HepG2 (cell line): ENCODE measurements around the gene KRTAP12-3. TPM values are rescaled to one million over a fixed set of nuclear protein-coding genes. Genes with fewer than 3 reads are reported as not detected.

Experiments used
- ASH2L ChIP-seq: fragments of 300-600, 200-600 bp; sonication (generic); IDR thresholded peaks from 2 replicates; pipeline ENCODE4 v1.7.0; 2017; ENCODE audit warnings: low read depth, mild to moderate bottlenecking, moderate library complexity, mixed read lengths, low read length; ENCODE audit not compliant: insufficient read length
- FOXK2 ChIP-seq: fragments of 450-650 bp; IDR thresholded peaks from 2 replicates; pipeline ENCODE4 v1.6.1; 2016
- GABPB1 ChIP-seq: IDR thresholded peaks from 2 replicates; pipeline ENCODE4 v1.6.1; 2016; ENCODE audit warnings: mild to moderate bottlenecking, missing genetic modification reagents, moderate library complexity, missing compliant biosample characterization
- HDAC1 ChIP-seq: sonication (generic); formaldehyde crosslinking; IDR thresholded peaks from 2 replicates; pipeline ENCODE4 v1.5.1; 2020; ENCODE audit warnings: mild to moderate bottlenecking, missing genetic modification reagents
- HNRNPLL ChIP-seq: fragments of 200-400 bp; formaldehyde crosslinking; IDR thresholded peaks from 2 replicates; pipeline ENCODE4 v1.6.1; 2017; ENCODE audit warnings: mild to moderate bottlenecking, low read depth, low read length; ENCODE audit not compliant: poor library complexity, severe bottlenecking
- KAT8 ChIP-seq: IDR thresholded peaks from 2 replicates; pipeline ENCODE4 v1.6.1; 2016; ENCODE audit warnings: missing genetic modification reagents, missing compliant biosample characterization
- MED13 ChIP-seq: sonication (generic); formaldehyde crosslinking; IDR thresholded peaks from 2 replicates; pipeline ENCODE4 v1.5.0; 2020; ENCODE audit warnings: missing genetic modification reagents
- RARA ChIP-seq: IDR thresholded peaks from 2 replicates; pipeline ENCODE4 v1.6.1; 2016; ENCODE audit warnings: missing genetic modification reagents, missing compliant biosample characterization
- SALL1 ChIP-seq: sonication (generic); formaldehyde crosslinking; IDR thresholded peaks from 2 replicates; pipeline ENCODE4 v1.8.0; 2022; ENCODE audit warnings: mild to moderate bottlenecking, missing genetic modification reagents
- SUZ12 ChIP-seq: fragments of 150-350 bp; IDR thresholded peaks from 2 replicates; pipeline ENCODE4 v1.6.1; 2014; ENCODE audit warnings: low read depth, low read length
- TBX2 ChIP-seq: sonication (generic); formaldehyde crosslinking; IDR thresholded peaks from 2 replicates; pipeline ENCODE4 v1.5.0; 2020; ENCODE audit warnings: missing genetic modification reagents, mild to moderate bottlenecking, borderline replicate concordance
- TEAD2 ChIP-seq: sonication (generic); formaldehyde crosslinking; IDR thresholded peaks from 2 replicates; pipeline ENCODE4 v1.9.0; 2021; ENCODE audit warnings: missing genetic modification reagents
- ZNF143 ChIP-seq: sonication (generic); formaldehyde crosslinking; IDR thresholded peaks from 2 replicates; pipeline ENCODE4 v1.4.0; 2020; ENCODE audit warnings: missing genetic modification reagents
- ZNF260 ChIP-seq: sonication (generic); formaldehyde crosslinking; IDR thresholded peaks from 2 replicates; pipeline ENCODE4 v1.4.0; 2020; ENCODE audit warnings: missing genetic modification reagents, low read depth, mild to moderate bottlenecking, borderline replicate concordance
- ZNF501 ChIP-seq: sonication (generic); formaldehyde crosslinking; IDR thresholded peaks from 2 replicates; pipeline ENCODE4 v1.5.1; 2020; ENCODE audit warnings: mild to moderate bottlenecking, moderate library complexity, missing genetic modification reagents
- ZNF703 ChIP-seq: sonication (generic); formaldehyde crosslinking; IDR thresholded peaks from 2 replicates; pipeline ENCODE4 v1.5.1; 2020; ENCODE audit warnings: missing genetic modification reagents, mild to moderate bottlenecking, moderate library complexity, borderline replicate concordance
- ZNF850 ChIP-seq: sonication (generic); formaldehyde crosslinking; conservative IDR thresholded peaks from 2 replicates; pipeline ENCODE4 v1.9.0; 2021; ENCODE audit warnings: mild to moderate bottlenecking, missing genetic modification reagents
- polyA plus RNA-seq, 8 experiments: library from polyadenylated mRNA; depleted of rRNA in 3 of 8; stranded (reverse) in 7 of 8; unstranded in 1 of 8; fragments of >200 nt; fragmentation: Illumina TruSeq in 4 of 8; extraction: Trizol in 4 of 8; gene quantifications; 2 replicates each; pipeline versions ENCODE4 v1.2.1 to v1.2.3, GENCODE V29; 2011 to 2016; ENCODE audit warnings: low read depth in 4 of 8, missing spikeins in 1 of 8, mixed read lengths in 1 of 8; ENCODE audit not compliant: insufficient read depth in 1 of 8
- total RNA-seq, 5 experiments: library from RNA; depleted of rRNA; stranded (reverse); fragments of >200 nt; fragmentation: Illumina TruSeq; extraction: Trizol; gene quantifications; 2 replicates each; pipeline ENCODE4 v1.2.3, GENCODE V29; 2016; ENCODE audit warnings: low read depth in 1 of 5
- TF ChIP-seq, protein P1 (sequence below): sonication (generic); formaldehyde crosslinking; IDR thresholded peaks from 2 replicates; pipeline ENCODE4 v1.5.1; 2020; ENCODE audit warnings: missing genetic modification reagents, mild to moderate bottlenecking, borderline replicate concordance
- TF ChIP-seq, protein P2 (sequence below): sonication (generic); formaldehyde crosslinking; IDR thresholded peaks from 2 replicates; pipeline ENCODE4 v1.4.0; 2020; ENCODE audit warnings: missing genetic modification reagents
- TF ChIP-seq, protein P3 (sequence below), 2 experiments: sonication (generic) in 1 of 2; formaldehyde crosslinking in 1 of 2; IDR thresholded peaks; 2 replicates each; pipeline versions ENCODE4 v1.5.1 to v1.6.1; 2011 to 2020; ENCODE audit warnings: borderline replicate concordance in 1 of 2, low read depth in 1 of 2, low read length in 1 of 2, mild to moderate bottlenecking in 1 of 2, missing genetic modification reagents in 1 of 2, moderate library complexity in 1 of 2
- TF ChIP-seq, protein P4 (sequence below): sonication (generic); formaldehyde crosslinking; conservative IDR thresholded peaks from 2 replicates; pipeline ENCODE4 v1.5.0; 2020; ENCODE audit warnings: missing genetic modification reagents

Gene KRTAP12-3
- total and polyA plus RNA-seq, 2 of the 13 experiments (the other 11 are each of a cell fraction or from before 2014, with no cell fraction given) = not detected

DNA sequence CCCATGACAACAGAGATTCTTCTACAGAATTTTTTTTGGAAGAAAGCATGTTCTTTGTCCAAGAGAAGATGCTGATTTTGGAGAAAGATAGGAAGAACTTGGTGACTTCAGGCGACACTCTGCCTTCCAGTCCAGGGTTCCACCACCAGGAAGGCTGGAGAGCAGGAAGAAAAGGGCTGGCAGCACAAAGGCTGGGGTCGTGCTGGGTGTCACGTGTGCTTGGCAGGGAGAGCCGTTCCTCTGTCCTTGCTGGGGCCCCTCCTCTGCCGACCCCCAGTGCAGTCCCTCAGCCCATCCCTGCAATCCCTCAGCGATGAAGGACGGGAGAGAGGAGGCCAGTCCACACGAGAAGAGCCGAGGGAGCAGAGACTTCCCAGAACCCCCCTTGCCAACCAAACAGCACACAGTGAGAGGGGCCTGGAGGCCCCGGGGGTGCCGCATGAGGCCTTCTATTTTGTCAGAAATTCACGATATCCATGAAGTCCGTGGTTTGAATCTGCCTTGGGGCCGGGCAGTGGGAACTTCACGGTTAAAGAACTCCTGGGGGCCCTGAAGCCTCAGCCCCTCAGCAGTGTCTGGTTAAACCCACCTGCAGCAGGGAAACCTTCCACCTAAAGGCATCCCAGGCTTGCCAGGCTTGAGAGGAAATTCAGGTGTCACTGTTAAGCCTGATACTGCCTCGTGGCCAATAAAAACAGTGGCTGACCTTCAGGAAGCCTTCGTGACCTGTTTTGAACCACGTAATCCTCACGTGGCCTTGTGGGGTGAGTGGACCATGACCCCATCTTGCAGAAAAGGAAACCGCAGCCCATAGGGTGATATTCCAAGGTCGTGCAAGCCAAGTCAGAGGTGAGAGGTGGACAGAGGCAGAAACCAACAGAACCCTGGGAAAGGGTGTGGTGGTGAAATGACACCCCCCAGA, 42.6 kb downstream of the KRTAP12-3 start (continued):
- peak; percentile 96 for TF ChIP-seq SALL1 (CRISPR knock-in tag)
- no peak for TF ChIP-seq TEAD2 (CRISPR knock-in tag)
- no peak; the same call in 1 of the 2 replicates for TF ChIP-seq HDAC1 (CRISPR knock-in tag)
- TF ChIP-seq ZNF260 (CRISPR knock-in tag) = no peak
- TF ChIP-seq, protein P1, sequence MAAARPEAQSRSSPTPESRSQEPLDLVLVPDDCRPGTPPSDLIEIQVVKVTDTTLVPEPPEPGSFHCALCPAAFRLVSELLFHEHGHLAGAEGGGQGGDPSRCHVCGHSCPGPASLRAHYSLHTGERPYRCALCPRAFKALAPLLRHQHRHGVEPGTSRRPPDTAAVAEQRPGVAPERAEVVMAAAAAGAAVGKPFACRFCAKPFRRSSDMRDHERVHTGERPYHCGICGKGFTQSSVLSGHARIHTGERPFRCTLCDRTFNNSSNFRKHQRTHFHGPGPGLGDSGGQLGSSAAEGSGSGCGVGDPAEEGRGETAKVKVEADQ = no peak
- TF ChIP-seq, protein P2, sequence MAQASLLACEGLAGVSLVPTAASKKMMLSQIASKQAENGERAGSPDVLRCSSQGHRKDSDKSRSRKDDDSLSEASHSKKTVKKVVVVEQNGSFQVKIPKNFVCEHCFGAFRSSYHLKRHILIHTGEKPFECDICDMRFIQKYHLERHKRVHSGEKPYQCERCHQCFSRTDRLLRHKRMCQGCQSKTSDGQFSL (CRISPR knock-in tag) = no peak
- TF ChIP-seq TBX2 (CRISPR knock-in tag) = peak; percentile 91
- peak; percentile 49 for TF ChIP-seq ZNF143 (CRISPR knock-in tag)
- TF ChIP-seq, protein P3, sequence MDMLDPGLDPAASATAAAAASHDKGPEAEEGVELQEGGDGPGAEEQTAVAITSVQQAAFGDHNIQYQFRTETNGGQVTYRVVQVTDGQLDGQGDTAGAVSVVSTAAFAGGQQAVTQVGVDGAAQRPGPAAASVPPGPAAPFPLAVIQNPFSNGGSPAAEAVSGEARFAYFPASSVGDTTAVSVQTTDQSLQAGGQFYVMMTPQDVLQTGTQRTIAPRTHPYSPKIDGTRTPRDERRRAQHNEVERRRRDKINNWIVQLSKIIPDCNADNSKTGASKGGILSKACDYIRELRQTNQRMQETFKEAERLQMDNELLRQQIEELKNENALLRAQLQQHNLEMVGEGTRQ (IDR thresholded peaks at IDR 0.05; ENCODE audit: low read depth, low read length) = no peak
- TF ChIP-seq, protein P3 (CRISPR knock-in tag; IDR thresholded peaks at IDR 0.05; ENCODE audit: borderline replicate concordance) = peak; percentile 70
- no peak for TF ChIP-seq SUZ12
- TF ChIP-seq ZNF850 (CRISPR knock-in tag) = no peak
- TF ChIP-seq ASH2L = no peak
- no peak for TF ChIP-seq HNRNPLL
- TF ChIP-seq FOXK2 = no peak
- no peak; the same call in none of the 2 replicates for TF ChIP-seq ZNF501 (CRISPR knock-in tag)
- no peak for TF ChIP-seq MED13
- TF ChIP-seq GABPB1 (CRISPR knock-in tag) = peak; percentile 17; the same call in 1 of the 2 replicates
- TF ChIP-seq KAT8 = no peak
- TF ChIP-seq ZNF703 (CRISPR knock-in tag) = no peak
- peak; percentile 95 for TF ChIP-seq RARA (CRISPR knock-in tag)
- TF ChIP-seq, protein P4, sequence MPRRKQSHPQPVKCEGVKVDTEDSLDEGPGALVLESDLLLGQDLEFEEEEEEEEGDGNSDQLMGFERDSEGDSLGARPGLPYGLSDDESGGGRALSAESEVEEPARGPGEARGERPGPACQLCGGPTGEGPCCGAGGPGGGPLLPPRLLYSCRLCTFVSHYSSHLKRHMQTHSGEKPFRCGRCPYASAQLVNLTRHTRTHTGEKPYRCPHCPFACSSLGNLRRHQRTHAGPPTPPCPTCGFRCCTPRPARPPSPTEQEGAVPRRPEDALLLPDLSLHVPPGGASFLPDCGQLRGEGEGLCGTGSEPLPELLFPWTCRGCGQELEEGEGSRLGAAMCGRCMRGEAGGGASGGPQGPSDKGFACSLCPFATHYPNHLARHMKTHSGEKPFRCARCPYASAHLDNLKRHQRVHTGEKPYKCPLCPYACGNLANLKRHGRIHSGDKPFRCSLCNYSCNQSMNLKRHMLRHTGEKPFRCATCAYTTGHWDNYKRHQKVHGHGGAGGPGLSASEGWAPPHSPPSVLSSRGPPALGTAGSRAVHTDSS (CRISPR knock-in tag) = no peak
